Activated T-cell treated with anti-CD3 and anti-CD28 coated beads for 4 hours (primary cell): ENCODE measurements around the gene CENPX.
A peak's percentile ranks its signal among the peaks of the same experiment; 100 is the strongest.
"Not testable (repeated sequence)": the region's sequence is repeated elsewhere in the genome, so short reads cannot be mapped to it uniquely, and the experiment has no call there.

Experiments
- DNase-seq: peaks from one replicate; pipeline ENCODE4 v3.0.0-alpha.2; 2020

The CENPX gene

DNA sequence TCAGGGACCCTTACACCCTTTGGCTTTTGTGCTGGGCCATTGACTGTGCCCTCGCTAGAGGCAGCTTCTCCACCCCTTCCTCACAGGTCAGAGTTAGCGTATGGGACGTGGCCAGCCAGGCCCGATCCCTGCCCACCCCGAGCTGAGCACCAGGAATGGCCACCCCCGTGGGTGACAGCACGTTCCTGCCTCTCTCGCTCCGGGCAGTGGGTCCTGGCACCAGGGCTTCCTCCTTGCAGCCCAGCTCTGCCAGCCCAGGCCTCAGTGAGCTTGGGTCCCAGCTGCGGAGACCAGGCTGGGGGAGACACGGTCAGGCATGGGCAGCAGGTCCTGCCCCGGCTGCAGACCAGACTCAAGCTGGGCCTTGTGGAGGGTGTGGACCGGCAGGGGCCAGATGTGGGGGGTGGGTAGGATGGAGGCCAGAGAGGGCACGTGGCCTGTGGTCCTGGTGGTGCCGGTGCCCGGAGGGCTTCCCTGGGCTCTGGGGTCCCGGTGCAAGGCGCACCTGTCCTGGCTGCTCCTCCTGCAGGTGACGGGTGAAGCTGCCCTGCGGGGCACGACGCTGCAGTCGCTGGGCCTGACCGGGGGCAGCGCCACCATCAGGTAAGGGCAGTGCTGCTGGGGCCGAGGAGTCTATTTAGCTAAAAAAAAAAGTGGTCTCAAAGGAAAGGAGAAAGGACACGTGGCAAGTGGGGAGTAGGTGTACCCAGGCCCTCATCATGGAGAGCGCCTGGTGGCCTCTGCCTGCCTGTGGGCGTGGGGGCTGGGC, 27.0 kb downstream of the CENPX start:
- DNase-seq: no peak

DNA sequence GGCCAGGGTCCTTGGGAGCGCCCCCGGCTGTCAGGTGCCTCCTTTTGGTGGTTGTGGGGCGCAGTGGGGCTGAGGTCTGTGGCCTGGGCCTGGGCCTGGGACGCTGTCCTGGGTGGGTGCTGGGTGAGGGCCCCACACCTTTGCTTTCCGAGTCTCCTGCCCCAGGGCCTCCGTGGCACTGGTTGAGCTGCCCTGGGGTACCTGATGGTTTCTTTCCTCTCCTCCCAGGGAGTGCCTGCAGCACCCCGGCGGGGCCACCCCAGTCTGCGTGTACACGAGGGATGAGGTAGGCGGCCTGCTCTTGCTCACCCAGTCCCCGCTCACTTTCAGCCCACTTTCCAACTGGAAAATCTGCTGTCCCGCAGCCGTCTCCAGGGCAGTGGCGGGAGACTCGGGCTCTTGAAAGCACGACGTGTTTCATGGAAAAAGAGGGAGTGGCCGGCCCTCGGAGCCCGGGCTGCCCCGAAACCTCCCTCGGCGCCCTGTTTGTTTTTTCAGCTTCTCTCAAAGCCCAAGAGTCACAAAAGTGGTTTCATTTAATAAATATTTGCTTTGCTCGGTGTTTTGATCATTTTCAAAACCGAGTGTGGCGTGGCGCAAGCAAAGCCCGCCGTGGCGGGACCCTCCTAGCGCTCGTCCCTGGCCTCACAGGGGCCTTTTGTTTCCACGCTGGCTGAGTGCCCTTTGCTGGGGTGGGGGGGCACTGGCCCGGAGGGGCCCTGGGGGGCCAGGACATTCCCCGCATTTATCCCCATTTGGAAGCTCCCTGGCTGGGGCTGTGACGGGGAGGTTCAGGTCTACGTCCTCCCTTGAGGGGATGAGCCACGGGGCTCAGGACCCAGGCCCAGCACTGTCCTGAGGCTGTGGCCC, 27.9 kb downstream of the CENPX start:
- no peak for DNase-seq

DNA sequence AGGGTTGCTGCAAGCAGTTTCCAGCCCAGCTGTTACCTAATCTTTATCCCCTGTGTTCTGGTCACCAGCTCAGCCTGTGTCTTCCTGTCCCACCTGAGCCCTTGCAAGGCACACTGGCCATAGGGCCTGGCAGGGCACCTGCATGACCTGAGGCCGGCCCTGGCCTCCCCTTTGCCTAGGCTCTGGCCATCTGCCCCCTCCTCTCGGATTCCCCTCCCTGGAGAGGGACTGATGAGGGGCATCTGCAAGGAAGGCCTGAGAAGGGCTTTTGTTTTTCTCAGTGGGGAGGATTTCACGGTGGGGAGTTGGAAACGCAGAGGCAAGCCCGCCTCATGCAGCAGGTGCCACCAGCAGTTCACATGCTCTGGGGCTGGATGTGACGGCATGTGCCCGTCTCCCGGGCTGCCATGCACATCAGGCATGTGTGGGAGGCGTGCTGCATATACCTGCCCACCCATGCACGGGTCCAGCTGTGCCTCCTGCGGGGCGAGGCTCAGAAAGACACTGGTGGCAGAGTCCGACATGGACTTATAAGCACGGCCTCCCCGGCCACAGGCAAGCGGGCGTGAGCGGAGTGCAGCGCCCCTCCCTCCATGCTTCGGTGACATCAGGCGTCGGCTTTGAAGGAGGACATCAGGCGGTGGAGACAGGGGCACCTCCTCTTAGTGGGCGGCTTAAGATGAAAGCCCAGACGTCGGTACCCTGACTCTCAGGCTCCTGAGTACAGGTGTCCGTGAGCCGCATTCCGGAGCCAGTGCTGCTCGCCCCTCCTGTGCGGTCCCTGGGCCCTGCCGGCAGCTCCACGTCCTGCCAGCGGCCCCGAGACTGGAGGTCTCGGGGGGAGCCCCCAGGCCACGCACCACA, 28.7 kb downstream of the CENPX start:
- DNase-seq: no peak

DNA sequence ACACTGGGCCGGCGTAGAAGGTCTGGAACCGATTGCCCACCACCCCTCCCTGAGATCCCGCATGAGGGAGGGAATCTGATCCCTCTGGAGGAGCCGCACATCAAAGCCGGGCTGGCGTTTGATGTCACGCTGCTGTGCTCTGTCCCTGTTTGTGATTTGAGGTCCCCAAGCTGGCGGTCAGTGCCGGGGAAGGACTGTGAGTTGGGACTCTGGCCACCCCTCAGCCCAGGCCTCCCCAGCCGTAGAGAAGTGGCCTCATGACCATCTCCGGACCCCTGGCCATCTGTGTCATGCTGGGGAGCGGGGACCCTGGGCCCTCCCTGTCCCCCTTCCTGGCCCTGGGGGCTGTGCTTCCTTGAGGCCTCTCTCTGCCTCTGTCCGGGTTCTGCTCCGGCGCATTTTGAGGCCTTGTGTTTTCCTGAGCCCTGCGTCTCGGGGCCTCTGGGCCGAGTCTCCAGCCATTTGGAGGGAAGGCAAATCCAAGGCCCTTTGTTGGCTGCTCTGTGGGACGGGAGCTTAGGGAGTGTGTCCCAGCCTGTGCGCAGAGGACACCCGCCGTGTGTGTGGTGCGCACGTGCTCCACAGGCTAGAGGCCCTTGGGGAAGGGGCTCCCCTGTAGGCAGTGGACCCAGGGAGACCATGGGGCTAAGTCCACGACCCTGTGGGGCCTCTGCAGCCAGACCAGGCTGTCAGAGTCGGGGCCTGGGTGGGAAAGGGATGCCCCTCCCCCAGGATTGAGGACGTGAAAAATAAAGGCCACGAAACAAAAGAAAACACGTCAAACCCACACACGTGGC, 30.2 kb downstream of the CENPX start:
- no peak for DNase-seq

DNA sequence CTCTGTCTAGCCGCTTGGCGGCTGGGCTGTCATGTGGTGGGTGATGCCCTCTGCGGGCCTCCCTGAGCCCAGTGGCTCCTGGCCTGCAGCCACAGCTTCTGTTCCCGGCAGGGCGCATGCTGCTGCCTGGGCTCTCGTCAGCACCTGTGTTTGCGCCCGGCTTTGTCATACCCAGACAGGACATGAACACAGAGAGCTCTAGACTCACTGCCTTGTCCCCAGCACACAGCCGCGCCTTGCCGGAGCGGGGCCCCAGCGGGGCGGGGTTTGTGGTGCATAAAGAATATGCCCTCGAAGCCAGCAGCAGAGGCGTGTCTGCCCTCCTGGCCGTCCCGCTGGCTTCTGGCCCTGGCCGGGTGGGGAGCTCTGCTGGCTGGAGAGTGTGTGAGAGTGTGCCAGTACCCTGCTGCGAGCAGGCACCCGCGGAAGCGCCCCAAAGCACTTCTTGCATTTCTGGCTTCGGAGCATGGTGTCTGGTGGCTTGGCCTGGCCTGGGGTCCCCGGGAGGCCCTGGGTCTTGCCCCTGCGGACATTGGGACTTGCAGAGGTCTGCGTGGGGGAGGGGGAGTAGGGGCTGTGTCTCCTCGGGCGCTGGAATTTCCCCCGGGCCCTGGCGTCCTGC, 30.9 kb downstream of the CENPX start:
- DNase-seq: no peak

DNA sequence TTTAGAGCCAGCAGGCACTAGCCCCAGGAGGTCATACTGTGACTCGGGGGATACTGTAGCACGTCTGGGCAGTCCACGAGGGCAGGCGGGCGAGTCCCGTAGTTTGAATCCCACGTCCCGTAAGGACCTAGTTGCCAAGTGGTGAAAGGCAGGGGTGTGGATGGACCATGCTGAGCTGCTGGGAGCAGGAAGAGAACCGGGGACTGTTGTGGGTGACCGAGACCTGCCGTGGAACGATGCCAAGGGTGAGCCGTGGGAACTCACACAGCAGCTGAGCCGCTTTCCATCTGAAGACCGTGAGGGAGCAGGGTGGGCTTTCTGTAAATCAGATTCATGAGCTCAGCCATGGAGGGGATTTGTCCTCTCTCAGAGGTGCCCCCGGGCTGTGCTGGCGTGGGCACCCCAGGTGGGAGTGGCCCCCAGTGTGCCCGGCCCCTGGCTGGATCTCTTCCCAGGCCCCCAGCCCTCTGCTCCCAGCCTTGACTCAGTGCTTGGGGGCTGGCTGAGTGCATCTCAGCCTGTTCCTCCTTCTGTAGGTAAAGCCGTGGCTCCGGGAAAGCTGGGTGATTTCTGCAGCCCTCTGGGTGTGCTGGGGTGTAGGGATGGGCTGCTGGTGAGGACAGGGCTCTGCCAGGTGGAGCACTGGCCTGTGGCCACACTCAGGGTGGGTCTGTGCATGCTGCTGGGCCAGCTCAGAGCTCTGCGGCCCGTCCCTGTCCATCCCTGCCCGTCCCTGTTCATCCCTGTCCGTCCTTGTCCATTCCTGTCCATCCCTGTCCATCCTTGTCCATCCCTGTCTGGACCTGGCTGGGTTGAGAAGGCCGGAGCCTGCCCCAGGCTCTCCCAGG, 31.6 kb downstream of the CENPX start:
- no peak for DNase-seq

DNA sequence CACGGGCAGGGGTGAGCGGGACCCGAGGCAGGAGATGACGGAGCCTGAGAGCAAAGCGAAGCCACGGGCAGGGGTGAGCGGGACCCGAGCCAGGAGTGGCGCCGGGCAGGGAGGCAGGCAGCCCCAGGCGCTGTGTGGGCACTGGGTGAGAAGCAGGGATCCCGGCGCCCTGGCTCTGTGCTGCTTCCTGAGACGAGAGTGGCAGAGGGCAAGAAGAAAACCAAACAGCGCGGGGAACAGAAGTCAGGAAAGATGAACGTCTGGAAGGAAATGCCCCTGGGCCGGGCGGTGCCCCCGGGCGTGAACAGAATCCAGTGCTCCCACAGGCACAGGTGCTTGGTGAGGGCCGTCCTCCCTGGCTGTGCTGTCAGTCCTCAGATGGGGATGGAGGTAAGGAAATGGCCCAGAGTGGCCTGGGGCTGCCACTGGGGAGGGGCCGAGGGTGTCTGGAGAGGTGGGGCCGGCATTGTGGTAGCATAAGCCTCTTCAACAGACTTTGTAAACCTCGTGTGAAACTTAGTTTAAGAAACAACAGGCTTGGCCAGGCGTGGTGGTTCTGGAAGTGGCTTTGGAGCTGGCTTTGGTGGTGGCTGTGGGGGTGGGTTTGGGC, 35.4 kb downstream of the CENPX start:
- no peak for DNase-seq

DNA sequence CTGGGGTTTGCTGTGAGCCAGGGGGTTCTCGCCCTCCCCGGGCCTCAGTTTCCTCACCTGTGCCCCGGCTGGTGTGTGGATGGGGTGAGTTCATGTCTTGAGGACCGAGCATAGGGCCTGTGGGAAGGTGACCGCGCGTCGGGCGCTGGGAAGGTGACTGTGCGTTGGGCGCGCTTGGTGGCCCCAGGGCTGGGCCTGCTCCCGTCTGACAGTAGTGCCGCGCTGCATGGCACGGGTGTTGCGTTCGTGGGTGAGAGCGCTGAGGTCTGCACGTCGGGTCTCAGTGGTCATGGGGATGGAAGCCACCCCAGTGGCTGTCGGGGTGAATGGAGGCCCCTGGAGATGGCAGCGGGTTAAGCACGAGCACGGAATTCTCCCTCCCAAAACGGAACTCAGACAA, 36.1 kb downstream of the CENPX start:
- DNase-seq: no peak

DNA sequence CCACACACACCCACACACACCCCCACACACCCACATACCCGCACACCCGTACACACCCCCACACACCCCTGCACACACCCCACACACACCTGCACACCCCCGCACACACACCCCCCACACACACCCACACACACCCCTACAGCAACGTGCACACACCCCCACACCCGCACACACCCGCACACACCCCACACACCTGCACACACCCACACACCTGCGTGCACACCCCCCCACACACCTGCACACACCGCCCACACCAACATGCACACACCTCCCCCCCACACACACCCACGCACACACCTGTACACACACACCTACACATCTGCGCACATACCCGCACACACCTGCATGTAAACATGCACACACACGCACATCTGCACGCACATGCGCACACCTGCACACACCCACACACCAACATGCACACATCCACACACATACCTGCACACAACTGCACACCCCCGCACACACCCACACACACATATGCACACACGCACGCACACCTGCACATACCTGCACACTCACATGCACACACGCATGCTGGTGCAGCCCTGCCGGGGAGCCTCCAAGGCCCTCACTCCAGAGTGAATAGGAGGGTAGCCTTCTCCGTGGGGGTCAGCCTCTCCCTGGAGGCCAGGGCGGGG, 37.8 kb downstream of the CENPX start:
- DNase-seq: no peak

DNA sequence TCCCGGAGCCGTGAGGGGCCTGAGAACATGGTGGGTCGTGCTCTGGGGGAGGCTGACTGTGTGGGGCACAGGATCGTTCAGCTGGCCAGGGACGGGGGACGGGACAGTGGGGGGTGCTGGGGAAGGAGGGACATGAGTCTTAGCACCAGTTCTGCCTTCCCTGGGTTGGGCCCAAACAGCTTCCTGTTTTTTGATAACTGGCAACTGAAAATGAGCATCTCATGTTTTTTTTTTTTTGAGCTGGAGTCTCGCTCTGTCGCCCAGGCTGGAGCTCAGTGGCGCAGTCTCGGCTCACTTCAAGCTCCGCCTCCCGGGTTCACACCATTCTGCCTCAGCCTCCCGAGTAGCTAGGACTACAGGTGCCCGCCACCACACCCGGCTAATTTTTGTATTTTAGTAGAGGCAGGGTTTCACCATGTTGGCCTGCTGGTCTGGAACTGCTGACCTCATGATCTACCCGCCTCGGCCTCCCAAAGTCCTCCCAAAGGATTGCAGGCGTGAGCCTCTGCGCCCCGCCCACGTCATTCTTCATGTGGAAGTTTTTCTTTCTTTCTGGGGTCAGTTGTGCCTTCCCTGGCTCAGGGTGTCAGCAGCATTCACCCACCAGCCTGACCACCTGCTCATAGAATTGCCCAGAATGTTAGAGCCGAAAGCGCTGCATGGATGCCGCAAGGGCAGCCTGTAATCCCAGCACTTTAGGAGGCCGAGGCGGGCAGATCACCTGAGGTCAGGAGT, 38.9 kb downstream of the CENPX start:
- DNase-seq: no peak

DNA sequence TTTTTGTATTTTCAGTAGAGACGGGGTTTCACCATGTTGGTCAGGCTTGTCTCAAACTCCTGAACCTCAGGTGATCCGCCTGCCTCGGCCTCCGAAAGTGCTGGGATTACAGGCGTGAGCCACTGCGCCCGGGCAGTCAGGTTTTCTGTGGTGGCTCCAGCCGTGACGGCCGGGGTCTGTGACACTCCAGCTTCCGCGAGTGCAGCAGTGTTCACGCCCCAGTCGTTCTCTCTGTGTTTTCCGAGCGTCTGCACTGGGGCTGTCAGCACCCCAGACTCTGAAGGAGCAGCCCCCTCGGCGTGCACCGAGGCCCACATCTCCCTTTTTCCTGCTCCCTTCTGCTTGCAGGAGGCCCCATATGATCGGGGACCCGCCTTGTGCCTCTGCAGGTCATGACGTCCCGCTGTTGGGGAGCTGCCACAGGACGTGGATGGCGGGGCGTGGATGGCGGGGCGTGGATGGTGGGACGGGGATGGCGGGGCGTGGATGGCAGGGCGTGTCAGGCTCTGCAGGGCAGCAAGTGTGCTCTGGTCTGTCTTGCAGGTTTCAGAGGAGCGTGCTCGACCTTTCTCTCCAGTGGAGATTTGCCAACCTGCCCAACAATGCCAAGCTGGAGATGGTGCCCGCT, 39.6 kb downstream of the CENPX start:
- DNase-seq: no peak

DNA sequence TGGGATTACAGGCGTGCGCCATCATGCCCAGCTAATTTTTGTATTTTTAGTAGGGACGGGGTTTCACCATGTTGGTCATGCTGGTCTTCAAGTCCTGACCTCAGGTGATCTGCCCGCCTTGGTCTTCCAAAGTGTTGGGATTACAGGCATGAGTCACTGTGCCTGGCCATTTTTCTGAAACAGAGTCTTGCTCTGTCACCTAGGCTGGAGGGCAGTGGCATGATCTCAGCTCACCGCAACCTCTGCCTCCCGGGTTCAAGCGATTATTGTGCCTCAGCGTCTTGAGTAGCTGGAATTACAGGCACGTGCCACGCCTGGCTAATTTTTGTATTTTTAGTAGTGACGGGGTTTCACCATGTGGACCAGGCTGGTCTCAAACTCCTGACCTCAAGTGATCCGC, 41.2 kb downstream of the CENPX start:
- DNase-seq: not testable (repeated sequence)

DNA sequence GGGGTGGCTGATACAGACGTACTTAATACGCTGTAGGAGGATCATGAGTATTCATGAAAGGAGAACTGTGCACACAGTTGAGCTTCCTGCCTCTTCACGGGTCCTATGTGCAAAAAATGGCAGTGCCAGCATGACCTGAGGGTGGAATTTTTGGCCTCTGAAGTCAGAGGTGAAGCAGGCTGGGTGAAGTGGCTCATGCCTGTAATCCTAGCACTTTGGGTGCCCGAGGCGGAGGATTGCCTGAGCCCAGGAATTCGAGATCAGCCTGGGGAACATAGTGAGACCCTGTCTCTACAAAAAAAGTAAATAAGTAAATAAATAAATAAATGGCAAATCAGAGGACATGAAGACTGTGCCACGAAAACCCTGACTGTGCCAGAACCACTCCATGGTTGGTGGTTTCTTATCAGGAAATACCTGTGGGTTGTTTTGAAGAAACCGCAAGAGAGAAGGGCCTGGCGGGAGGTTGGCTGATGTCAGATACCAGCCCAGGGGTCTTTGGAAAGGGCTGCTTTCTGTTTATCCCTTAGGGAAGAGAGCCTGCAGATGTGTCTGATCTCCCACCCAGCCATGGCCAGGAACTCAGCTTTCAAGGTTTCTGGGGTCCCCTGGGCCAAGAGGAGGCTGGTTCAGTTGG, 41.9 kb downstream of the CENPX start:
- DNase-seq: no peak

DNA sequence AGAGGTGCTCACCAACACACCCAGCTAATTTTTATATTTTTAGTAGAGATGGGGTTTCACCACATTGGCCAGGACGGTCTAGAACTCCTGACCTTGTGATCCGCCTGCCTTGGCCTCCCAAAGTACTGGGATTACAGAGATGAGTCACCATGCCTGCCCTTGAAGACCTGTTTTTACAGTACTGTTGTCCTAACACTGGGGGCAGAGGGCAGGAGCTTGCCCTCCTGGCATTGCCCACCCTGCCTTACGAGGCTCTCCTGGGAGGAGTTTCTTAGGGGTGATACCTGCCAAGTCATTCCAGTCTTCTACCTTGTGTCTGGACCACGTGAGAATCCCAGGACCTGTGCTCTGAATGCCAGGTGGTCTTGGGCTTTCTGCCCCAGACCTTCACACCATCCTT, 42.6 kb downstream of the CENPX start:
- DNase-seq: no peak

DNA sequence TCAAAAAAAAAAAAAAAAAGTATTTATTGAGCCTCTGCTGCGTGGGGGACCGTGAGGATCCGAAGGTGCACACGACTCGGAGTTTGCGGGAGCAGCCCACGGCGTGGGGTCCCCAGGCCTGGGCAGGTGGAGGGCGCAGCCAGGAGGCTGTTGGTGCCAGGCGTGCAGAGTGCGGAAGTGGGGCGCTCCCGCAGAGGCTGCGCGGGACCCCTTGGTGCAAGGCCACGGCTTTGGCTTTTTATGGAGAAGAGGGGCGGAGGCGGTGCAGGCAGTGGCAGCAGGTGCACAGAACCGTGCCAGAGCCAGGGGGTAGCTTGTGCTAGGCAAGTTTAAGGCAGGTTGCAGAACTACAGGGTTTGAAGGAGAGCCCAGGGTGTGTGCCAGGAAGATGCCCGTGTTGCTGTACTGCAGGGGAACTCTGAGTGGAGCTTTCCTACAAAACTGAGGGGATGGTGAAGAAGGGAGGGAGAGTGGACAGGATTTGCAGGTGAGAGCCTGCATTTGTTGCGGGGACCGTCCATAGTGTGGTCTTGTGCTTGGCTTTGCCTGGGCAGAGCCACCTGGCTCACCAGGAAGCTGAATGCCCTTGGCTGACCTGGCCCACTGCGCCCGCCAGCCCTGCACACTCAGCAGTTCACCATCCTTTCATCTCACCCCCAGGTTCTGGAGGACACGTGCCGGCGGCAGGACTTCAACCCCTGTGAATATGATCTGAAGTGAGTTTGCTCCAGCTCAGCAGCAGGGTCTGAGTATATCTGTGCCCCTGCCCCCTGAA, 44.0 kb downstream of the CENPX start:
- DNase-seq: no peak

DNA sequence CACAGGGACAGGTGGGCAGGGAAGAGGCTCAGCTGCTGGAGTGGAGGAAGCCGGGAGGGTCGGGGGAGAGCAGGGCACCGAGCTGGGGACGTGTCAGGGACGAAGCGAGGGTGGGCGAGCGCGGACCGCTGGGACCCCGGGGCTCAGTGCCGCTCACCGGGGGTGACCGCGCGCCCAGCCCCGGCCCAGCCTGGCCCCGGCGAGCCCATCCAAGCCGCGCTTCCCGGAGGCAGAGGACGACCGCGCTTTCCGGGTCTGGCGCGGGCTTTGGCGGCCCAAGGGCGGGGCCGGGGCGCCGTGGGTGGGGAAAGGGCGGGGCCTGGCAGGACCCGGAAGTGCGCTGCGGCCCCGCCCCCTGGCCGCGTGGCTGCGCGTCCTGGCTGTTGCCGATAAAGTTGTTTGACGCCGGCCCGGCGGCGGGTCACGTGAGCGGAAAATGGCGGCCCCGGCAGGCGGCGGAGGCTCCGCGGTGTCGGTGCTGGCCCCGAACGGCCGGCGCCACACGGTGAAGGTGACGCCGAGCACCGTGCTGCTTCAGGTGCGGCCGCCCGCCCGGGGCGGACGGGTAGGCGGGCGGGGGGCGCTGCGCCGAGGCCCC, 45.4 kb downstream of the CENPX start, which contains the start of gene ASPSCR1:
Gene ASPSCR1 (plus strand): TSS at position 419 of the 598 bp plus-strand sequence. CDS start 18 bp downstream, at position 437.
- DNase-seq: peak; percentile 87
